ENCODE measurements around the gene JUN.

JUN gene

DNA sequence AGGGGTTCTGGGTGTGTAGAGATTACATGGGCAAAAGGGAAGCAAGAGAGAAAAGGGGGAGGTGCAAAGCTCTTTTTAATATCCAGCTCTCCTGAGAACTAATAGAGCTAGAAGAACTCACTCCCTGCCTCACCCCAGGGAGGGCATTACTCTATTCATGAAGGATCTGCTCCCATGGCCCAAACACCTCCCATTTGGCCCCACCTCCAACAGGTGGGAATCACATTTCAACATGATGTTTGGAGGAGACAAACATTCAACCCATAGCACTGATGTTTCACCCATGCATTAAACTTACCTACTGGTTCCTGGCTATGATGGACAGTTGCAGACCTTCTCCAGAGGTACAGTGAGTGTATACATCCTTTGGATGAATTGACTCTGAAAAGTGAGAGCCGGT lies 7.3 kb upstream of the JUN start:
- no peak for DNase-seq (ENCODE audit: low read depth)
- no peak overlapping the region for H3K4me3 ChIP-seq (ENCODE audit: low read depth, low read length)
- TF ChIP-seq, protein P1, sequence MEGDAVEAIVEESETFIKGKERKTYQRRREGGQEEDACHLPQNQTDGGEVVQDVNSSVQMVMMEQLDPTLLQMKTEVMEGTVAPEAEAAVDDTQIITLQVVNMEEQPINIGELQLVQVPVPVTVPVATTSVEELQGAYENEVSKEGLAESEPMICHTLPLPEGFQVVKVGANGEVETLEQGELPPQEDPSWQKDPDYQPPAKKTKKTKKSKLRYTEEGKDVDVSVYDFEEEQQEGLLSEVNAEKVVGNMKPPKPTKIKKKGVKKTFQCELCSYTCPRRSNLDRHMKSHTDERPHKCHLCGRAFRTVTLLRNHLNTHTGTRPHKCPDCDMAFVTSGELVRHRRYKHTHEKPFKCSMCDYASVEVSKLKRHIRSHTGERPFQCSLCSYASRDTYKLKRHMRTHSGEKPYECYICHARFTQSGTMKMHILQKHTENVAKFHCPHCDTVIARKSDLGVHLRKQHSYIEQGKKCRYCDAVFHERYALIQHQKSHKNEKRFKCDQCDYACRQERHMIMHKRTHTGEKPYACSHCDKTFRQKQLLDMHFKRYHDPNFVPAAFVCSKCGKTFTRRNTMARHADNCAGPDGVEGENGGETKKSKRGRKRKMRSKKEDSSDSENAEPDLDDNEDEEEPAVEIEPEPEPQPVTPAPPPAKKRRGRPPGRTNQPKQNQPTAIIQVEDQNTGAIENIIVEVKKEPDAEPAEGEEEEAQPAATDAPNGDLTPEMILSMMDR (IDR thresholded peaks at IDR 0.05; ENCODE audit: insufficient read depth, low read depth, low read length, missing control alignments), result no peak

- DNase-seq (ENCODE audit: low read depth), result no peak
- TF ChIP-seq, protein P1 (IDR thresholded peaks at IDR 0.05; ENCODE audit: insufficient read depth, low read depth, low read length, missing control alignments), result no peak
- H3K4me3 ChIP-seq (ENCODE audit: low read depth, low read length), result no peak overlapping the region
Measured at GRCh38 chr1:58789996-58790660, 6.3 kb upstream of the JUN start.

GRCh38 chr1:58789322-58789856 lies 5.5 kb upstream of the JUN start:
- H3K4me3 ChIP-seq (ENCODE audit: low read depth, low read length), result no peak overlapping the region
- no peak for DNase-seq (ENCODE audit: low read depth)
- TF ChIP-seq, protein P1 (IDR thresholded peaks at IDR 0.05; ENCODE audit: insufficient read depth, low read depth, low read length, missing control alignments), result no peak

DNA sequence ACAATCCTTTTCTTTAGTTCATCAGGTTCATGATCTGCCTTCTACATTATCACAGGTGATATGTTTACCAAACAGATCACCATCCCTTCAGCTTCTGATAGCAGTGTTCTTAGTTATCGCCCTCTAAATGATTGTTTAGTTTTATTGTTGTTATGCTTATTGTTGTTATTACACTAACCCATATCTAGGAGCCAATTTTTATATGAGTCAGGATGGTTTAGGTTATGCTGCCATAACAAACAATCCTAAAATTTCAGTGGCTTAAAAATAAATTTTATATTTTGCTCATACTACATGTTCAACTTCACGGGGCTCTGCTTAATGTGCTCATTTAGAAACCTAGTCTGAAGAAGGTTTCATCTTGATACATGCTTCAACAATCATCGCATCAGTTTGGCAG lies 4.4 kb upstream of the JUN start:
- no peak for DNase-seq (ENCODE audit: low read depth)
- no peak overlapping the region for H3K4me3 ChIP-seq (ENCODE audit: low read depth, low read length)
- TF ChIP-seq, protein P1 (IDR thresholded peaks at IDR 0.05; ENCODE audit: insufficient read depth, low read depth, low read length, missing control alignments), result no peak

DNA sequence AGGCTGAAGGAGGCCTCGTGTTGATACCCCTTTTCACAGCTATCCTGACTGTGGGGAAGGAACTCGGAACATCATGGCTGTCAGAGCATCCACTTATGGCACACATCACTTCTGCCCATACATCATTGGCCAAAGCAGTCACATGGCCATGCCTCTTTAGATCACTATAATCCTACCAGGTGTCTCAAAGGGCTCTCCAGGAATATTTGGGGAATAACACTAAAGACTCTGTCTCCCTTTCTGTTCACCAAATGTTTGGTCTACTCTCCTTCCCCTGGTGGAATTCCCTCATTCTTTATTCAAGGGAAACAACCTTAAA lies 3.0 kb upstream of the JUN start:
- TF ChIP-seq, protein P1 (IDR thresholded peaks at IDR 0.05; ENCODE audit: insufficient read depth, low read depth, low read length, missing control alignments), result no peak
- DNase-seq (ENCODE audit: low read depth), result no peak
- no peak overlapping the region for H3K4me3 ChIP-seq (ENCODE audit: low read depth, low read length)

DNA sequence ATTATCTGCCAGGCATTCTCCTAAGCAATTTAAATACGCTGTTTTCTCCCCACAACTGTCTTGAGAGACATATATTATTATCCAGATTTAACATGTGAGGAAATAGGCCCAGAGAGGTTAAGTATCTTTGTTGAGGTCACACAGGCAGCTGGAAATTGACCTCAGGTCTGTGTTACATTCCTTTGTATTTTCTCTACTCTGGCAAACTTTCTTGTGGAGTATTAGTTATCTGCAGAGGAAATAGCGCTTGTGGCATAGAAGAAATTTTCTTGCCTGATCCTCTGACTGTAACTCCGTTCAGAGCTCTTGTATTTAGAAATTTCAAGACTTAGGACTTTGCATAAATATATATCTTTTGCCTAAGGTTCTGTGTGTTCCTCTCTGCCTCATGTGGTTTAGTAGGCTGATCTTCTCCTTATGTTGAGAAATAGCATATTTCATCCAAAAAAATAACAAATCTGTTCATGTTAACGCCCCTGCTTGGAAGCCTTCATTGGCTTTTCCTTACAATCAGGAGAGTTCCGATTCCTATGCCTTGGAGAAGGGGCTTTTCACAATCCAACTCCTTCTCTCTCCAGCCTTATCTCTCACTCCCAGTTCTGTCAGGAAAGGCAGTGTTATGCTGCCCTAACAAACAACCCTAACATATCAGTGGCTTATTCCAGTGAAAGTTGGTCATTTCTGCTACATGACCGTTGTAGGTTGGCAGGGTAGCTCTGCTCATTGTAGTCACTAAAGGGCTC lies 2.5 kb upstream of the JUN start:
- no peak overlapping the region for H3K4me3 ChIP-seq (ENCODE audit: low read depth, low read length)
- TF ChIP-seq, protein P1 (IDR thresholded peaks at IDR 0.05; ENCODE audit: insufficient read depth, low read depth, low read length, missing control alignments), result no peak
- DNase-seq (ENCODE audit: low read depth), result no peak
